KBM-7 (cell line): ENCODE results near the gene NTM.
"Not testable (repeated sequence)": the region's sequence is repeated elsewhere in the genome, so short reads cannot be mapped to it uniquely, and the experiment has no call there.

ENCODE experiments used
- DNase-seq: peaks from one replicate; pipeline ENCODE4 v3.0.0-alpha.2; 2015
- in situ Hi-C: fragments of 300-500 bp; cut with MboI; formaldehyde crosslinking; loops from 2 replicates; pipeline ENCODE4 v1.14.3; 2020; ENCODE audit warnings: low sequenced_read_pairs, low pct_unique_long_range_greater_than_20kb, mixed read lengths

NTM gene

DNA sequence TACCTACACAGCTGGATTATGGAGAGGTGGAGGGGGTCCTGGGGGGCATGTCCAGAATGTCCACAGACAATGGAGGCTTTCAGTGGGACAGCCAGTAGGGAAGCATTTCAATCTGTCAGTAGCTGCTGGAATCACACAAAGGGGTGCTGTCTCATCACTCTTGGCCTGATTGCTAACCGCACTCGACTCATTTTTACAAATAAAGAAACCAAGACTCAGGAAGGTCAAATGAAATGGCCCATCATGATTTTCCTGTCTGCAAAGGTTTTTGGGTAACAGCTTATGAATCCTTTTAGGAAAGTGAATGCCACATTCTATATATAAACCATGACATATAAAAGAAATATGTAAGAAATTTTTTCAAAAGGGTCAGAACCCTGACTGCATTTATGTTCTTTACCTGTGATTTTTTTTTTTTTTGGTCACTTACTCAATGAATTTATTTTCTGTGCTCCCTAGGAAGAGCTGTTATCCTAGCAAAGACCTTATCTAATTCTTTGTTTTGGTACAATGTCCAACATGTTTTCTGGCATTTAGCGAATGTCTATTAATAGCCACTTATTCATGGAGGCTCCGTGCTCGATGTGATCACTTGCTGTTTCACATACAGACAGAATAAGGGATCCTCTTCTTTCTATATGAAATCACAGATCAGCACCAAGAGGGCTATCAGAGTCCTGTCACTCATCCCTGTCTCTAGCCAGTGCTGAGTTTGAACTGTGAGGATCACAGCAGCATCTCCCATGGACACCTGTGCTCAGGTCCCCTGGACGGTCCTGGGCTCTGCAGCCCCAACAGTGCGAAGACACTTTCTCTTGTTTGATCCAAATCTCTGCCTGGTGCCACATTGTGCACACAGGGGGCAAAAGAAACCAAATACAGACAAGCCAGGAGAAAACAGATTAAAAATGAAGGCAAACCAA is 979.7 kb downstream of the NTM start:
- DNase-seq = no peak
- in situ Hi-C loops = no loop called here

DNA sequence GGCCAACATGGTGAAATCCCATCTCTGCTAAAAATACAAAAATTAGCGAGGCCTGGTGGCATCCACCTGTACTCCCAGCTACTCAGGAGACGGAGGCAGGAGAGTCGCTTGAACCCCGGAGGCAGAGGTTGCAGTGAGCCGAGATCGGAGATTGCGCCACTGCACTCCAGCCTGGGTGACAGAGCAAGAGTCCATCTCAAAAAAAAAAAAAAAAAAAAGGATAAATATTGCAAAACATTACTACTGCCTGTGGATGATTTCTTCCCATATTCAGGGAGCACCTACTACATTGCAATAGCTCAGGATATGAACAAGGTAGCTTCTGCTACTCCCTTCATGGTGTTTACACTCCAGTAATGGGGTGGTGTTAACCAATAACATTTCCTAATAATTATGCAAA is 980.6 kb downstream of the NTM start:
- DNase-seq = no peak
- in situ Hi-C loops = no loop called here

- in situ Hi-C loops = no loop called here
- no peak for DNase-seq
These were observed 982.1 kb downstream of the NTM start for GRCh38 chr11:132352497-132352896.

DNA sequence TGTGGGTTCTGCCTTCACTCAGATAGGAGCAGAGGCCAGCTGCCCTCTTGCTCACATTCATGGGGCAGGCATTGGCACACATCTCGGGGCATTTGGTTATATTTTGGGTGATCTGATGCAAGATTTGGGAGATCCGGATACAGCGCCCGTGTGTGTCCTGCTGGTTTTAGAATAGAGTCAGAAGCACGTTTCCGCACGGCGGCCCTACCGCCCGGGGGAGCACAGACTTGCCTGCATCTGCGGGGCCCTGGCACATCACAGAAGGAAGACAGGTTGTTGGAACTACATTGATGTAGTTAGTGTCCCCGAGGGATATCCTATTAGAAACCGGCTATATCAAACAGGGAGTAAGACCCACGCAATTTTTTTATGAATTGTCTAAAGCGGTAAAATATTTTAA is 982.8 kb downstream of the NTM start:
- DNase-seq = no peak
- in situ Hi-C loops = no loop called here

GRCh38 chr11:132357811-132358572 is 987.6 kb downstream of the NTM start:
- in situ Hi-C loops = no loop called here
- DNase-seq = no peak

GRCh38 chr11:132358573-132358953 is 988.1 kb downstream of the NTM start:
- in situ Hi-C loops = no loop called here
- no peak for DNase-seq

DNA sequence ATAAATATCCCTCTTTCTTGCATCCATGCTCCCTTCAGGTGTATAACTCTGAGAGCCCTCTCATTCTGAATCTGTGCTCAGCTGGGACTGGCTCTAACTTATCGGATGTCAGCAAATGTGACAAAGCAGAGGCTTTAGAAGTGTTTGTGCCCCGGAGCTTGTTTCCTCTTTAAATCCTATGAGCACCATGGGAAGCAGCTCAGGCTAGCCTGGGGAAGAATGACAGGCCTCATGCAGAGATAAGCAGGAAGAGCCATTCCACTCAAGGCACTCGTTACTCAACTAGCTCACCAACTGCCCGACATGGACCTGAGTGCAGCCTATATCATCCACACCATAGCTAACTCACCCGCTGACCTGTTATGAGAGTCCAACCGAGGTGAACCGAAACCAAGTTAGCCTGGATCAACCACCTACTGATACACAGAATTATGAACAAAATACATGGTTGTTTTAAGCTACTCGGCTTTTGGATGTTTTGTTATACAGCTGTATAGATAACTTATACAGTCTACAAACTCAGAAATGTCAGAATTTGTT is 990.7 kb downstream of the NTM start:
- in situ Hi-C loops = no loop called here
- no peak for DNase-seq

GRCh38 chr11:132365650-132366049 is 995.2 kb downstream of the NTM start:
- in situ Hi-C loops = no loop called here

DNA sequence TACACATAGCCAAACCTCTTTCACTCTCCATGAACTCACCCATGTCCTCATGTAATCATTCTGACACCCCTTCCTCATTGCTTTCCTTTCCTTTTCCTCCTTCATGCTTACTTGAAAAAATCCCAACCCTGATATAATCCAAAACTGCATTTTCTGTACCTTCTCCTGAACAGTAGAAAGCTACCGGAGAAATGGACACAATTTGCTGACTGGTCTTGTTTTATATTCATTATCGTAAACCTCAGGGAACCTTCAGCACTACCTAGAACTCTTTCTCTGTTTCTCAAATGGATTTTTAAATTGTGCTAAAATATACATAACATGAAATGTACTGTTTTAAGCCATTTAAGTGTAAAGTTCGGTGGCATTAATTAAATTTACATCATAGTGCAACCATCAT is 996.9 kb downstream of the NTM start:
- no peak for DNase-seq
- in situ Hi-C loops = no loop called here

More at GRCh38 chr11:132365650-132366049, 995.2 kb downstream of the NTM start:
- no peak for DNase-seq

DNA sequence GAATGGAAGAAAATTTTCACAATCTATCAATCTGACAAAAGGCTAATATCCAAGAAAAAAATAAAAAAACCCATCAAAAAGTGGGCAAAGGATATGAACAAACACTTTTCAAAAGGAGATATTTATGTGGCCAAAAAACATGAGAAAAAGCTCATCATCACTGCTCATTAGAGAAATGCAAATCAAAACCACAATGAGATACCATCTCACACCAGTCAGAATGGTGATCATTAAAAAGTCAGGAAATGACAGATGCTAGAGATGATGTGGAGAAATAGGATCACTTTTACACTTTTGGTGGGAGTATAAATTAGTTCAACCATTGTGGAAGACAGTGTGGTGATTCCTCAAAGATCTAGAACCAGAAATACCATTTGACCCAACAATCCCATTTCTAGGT is 999.7 kb downstream of the NTM start:
- DNase-seq, in situ Hi-C loops: not testable (repeated sequence)

GRCh38 chr11:132373405-132374143 is 1003.2 kb downstream of the NTM start:
- in situ Hi-C loops = no loop called here
- no peak for DNase-seq

- in situ Hi-C loops = no loop called here
- DNase-seq = no peak
These were observed 1009.1 kb downstream of the NTM start for GRCh38 chr11:132379540-132379939.
